Spinal cord (tissue), 10 donors: ENCODE data around the gene MCC. TPM values are rescaled to one million over a fixed set of nuclear protein-coding genes. Genes with fewer than 3 reads are reported as not detected.
A peak's percentile ranks its signal among the peaks of the same experiment; 100 is the strongest.

Experiments used
- DNase-seq, 6 donors: peaks; one replicate each; pipeline versions ENCODE4 v3.0.0 to v3.0.0-alpha.2; 2013 to 2015; ENCODE audit warnings: low spot score in 6 of 6, low read depth in 4 of 6
- H3K27ac ChIP-seq: one replicate; pipeline ENCODE4 v1.5.1; 2013; ENCODE audit warnings: low read depth, low read length, control low read depth
- H3K27me3 ChIP-seq: one replicate; pipeline ENCODE4 v1.6.1; 2013; ENCODE audit warnings: low read length; ENCODE audit not compliant: control insufficient read depth, insufficient read depth
- H3K36me3 ChIP-seq: one replicate; pipeline ENCODE4 v1.6.1; 2013; ENCODE audit warnings: low read length; ENCODE audit not compliant: control insufficient read depth, insufficient read depth
- H3K4me1 ChIP-seq: one replicate; pipeline ENCODE4 v1.6.1; 2013; ENCODE audit warnings: low read length; ENCODE audit not compliant: control insufficient read depth, insufficient read depth
- H3K4me3 ChIP-seq: one replicate; pipeline ENCODE4 v1.5.1; 2013; ENCODE audit warnings: low read depth, low read length, control low read depth
- H3K9me3 ChIP-seq: one replicate; pipeline ENCODE4 v1.6.1; 2013; ENCODE audit warnings: low read length; ENCODE audit not compliant: control insufficient read depth, insufficient read depth
- WGBS: methylation state at CpG from one replicate; pipeline ENCODE4 v1.1.5; 2013; ENCODE audit warnings: missing lambda C conversion rate; ENCODE audit not compliant: insufficient coverage; 5-methylcytosine and 5-hydroxymethylcytosine counted together
- polyA plus RNA-seq, 2 donors: library from polyadenylated mRNA; unstranded; fragments of 120-200 nt; gene quantifications; one replicate each; pipeline ENCODE4 v1.2.1, GENCODE V29; 2013; ENCODE audit not compliant: insufficient read length in 2 of 2
- total RNA-seq, 2 donors: library from RNA; depleted of rRNA in 1 of 2; stranded (reverse); fragments of 120-200 nt in 1 of 2; fragments of >200 nt in 1 of 2; gene quantifications; one replicate each; pipeline versions ENCODE4 v1.2.3 to v1.2.4, GENCODE V29; 2013 to 2014
- donor health status: healthy.

Gene MCC
- total and polyA plus RNA-seq, 4 donors = 19.2 to 31.7 (median 26.6) TPM

DNA sequence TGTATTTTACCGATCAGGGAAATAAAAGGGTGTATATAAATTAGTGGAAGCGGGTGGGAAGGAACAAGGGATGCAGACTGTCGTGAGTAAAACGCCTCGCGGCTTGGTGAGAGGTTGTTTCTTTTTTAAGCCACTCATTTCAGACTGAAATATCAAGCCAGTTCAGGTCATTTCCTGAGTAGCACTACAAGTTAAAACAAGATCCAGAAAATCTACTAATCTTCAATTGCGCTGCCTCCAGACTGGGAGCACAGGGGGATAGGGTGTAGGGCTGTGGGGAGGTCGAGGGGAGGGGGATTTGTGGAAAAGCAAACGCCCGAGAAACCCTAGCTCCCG, 194.3 kb downstream of the MCC start:
- Histone ChIP-seq H3K36me3 (no peaks in the 10 kb centered on the region), H3K4me1 (peaks cover 3% of the 10 kb centered on the region), H3K9me3 (no peaks in the 10 kb centered on the region), H3K27me3 (no peaks in the 10 kb centered on the region), H3K27ac (peak overlapping the region; percentile 93), H3K4me3 (peak overlapping the region; percentile 84)
- peak in 1 of 6 donors; percentile 49 for DNase-seq
- WGBS = 0% methylated on average over 5 of the region's 11 CpGs

DNA sequence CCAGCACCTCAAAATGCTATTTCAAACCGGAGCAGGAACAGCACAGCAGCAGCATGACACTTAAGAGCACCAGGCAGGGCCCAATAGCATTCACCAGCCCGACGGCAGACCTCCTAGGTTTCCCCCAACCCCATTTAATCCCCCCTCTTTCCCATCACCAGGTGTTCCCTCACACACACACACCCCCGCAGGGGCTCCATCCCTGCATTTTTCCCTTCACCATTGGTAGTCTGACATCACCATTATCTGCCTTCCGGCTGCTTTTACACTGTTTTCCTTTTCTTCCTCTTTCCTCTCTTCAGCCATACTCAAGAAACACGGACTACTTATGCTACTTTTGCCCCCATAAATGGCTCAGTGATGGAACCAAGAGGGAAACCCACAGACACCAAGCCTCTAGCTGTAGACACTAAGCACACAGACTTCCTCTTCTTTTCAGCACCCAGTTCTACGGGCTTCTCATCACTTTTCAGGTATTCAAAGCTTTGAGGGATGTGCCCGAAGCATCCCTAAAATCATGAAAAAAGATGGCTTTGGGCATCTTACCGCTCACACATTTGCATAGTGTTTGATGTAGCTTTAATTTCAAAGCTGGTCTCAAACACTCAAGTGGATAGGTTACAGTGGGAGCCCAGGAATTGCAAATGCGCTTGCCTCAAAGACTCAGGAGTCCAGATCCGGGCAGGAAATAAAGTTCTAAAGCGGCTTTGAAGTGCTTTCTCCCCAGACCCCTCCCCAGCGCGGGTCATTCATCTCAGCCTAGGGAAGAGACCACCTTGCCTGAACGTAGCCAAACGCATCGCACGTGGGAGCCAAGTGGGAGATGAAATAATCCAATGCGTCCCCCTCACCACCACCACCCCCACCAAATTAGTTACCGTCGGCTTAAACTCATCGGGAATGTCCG, 194.9 kb downstream of the MCC start:
- H3K36me3 ChIP-seq = no peaks in the 10 kb centered on the region
- no peaks in the 10 kb centered on the region for H3K27me3 ChIP-seq
- peak in 3 of 6 donors; percentile 20 to 52 (median 44) for DNase-seq
- H3K9me3 ChIP-seq = no peaks in the 10 kb centered on the region
- H3K27ac ChIP-seq = peak overlapping the region; percentile 93
- H3K4me3 ChIP-seq = peak overlapping the region; percentile 84
- 5% methylated on average over 17 of the region's 23 CpGs for WGBS
- H3K4me1 ChIP-seq = peaks cover 3% of the 10 kb centered on the region

DNA sequence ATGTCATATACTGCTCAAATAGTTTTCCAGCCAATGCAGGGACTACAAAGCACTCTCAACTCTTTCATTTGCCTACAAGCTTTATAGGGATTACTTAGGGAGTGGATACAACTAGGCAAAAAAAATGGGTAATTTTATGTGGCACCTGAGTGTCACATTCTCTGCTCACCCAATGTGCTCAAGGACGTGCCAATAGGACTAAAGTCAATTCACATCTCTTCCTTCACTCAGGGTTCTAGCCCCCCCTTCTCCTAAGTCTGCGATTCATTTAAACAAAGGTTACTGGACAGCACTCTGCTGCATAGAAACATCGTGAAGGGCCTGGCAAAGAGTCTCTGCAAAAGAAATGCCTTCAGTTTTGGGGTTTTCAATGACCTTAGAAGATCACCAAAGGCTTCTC, 195.8 kb downstream of the MCC start:
- peak in 1 of 6 donors; percentile 42 for DNase-seq
- 43% methylated on average over 2 of the region's 3 CpGs for WGBS

DNA sequence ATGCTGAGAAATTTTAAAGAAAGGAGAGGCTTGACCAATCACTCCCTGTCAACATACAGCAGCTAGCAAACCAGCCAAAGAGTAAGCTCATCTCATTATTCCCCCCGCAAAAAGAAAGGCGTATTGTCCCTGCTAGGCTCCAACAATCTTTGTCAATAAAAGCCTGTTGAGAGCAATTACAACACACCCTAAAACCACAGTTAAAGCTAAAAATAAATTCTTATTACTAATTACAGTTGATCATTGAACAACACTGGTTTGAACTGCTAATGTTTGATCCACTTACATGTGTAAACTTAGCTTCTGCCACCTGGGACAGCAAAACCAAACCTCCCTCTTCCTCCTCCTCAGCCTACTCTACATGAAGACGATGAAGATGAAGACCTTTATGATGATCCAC, 204.7 kb downstream of the MCC start:
- Histone ChIP-seq H3K9me3 (no peaks in the 10 kb centered on the region), H3K27ac (no peak overlapping the region), H3K36me3 (no peaks in the 10 kb centered on the region), H3K27me3 (no peaks in the 10 kb centered on the region), H3K4me1 (peaks cover 4% of the 10 kb centered on the region), H3K4me3 (no peak overlapping the region)
- no peak for DNase-seq
- no CpG with 5 or more reads among the region's 3 CpGs for WGBS

More for the DNA sequence above, 195.8 kb downstream of the MCC start:
- Histone ChIP-seq H3K27me3 (no peaks in the 10 kb centered on the region), H3K4me3 (peak overlapping the region; percentile 84), H3K27ac (peak overlapping the region; percentile 93), H3K4me1 (peaks cover 3% of the 10 kb centered on the region), H3K9me3 (no peaks in the 10 kb centered on the region), H3K36me3 (no peaks in the 10 kb centered on the region)

DNA sequence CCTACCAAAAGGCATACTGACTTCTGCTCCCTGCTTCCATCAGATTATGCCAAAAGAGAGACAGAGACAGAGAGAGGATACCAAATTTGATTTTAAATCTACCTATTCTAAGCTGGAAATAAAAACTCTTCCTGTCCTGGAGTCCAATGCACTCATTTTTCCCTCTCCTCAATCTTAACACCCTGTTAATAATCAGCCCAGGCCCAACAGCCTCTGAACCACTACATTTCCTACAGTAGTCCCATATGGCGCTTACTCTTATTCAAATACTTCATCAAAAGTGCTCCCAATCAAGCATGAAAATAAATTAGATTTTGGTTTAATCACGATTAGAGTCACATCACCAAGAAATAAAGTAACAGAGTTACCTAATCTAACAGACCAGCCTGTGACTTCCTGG, 205.8 kb downstream of the MCC start:
- no CpG with 5 or more reads among the region's 2 CpGs for WGBS
- no peaks in the 10 kb centered on the region for H3K9me3 ChIP-seq
- H3K27me3 ChIP-seq = no peaks in the 10 kb centered on the region
- DNase-seq = no peak
- H3K27ac ChIP-seq = peak overlapping the region; percentile 44
- H3K36me3 ChIP-seq = no peaks in the 10 kb centered on the region
- H3K4me1 ChIP-seq = peaks cover 4% of the 10 kb centered on the region
- no peak overlapping the region for H3K4me3 ChIP-seq

DNA sequence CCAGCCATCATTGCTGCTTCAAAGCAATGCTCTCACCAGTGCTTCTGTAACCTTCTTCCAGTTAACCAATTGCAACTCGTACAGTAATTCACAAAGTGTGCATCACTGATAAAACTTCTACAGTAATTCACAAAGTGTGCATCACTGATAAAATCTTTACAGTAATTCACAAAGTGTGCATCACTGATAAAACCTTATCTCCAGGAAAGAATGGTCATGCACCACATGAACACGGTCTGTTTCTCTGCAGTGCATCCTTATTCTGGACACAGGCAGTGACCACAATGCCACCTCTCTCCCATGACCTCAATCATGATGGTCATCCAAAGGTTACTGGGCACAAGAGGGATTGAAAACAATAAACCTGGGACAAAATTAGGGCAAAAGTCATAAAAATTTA, 207.1 kb downstream of the MCC start:
- no peak overlapping the region for H3K4me3 ChIP-seq
- H3K4me1 ChIP-seq = peaks cover 4% of the 10 kb centered on the region
- H3K27me3 ChIP-seq = no peaks in the 10 kb centered on the region
- no peaks in the 10 kb centered on the region for H3K9me3 ChIP-seq
- no peak overlapping the region for H3K27ac ChIP-seq
- 60% methylated on average over 1 of the region's 2 CpGs for WGBS
- no peaks in the 10 kb centered on the region for H3K36me3 ChIP-seq
- no peak for DNase-seq

DNA sequence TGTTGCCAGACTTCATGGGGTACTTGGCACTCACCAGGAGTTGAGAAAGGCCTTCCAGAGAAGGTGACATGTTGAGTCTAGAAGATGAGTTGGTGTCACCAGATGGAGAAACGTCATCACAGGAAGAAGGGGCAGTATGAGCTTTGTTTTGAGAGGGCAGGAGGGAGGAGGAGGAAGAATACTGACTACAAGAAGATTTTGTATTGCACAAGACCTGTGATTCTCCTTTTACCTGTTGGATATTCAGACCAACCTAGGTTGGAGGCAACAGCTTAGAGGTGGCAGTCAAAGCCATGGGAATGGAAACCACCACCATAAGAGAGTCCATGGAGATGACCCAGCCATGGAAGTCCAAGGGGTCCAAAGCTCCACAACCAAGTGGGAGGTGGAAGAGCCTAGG, 207.7 kb downstream of the MCC start:
- DNase-seq = no peak
- H3K9me3 ChIP-seq = no peaks in the 10 kb centered on the region
- 67% methylated on average over 1 of the region's 1 CpG for WGBS

DNA sequence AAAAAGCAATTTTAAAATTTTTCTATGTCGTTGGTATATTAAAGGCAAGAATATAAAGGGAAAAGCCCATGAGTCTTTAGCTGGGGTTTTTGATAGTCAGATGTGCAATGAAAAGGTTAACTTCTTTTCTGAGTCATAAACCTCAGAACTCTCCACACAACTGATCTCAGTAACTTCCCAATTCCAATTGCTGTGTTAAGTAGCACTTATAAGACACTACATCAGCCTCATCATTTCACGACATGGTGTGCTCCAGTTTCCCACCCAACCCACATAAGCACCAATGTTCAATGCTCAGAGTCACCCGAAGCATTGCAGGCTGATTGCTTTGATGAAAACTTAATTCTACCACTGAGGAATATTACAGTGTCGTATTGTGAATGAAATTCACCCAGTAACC, 209.3 kb downstream of the MCC start:
- Histone ChIP-seq H3K36me3 (no peaks in the 10 kb centered on the region), H3K27me3 (no peaks in the 10 kb centered on the region), H3K4me3 (no peak overlapping the region), H3K4me1 (peaks cover 16% of the 10 kb centered on the region), H3K27ac (no peak overlapping the region), H3K9me3 (no peaks in the 10 kb centered on the region)
- DNase-seq = no peak
- WGBS = no CpG with 5 or more reads among the region's 4 CpGs

More for the DNA sequence above, 207.7 kb downstream of the MCC start:
- Histone ChIP-seq H3K27ac (no peak overlapping the region), H3K4me1 (peaks cover 8% of the 10 kb centered on the region), H3K27me3 (no peaks in the 10 kb centered on the region), H3K36me3 (no peaks in the 10 kb centered on the region), H3K4me3 (no peak overlapping the region)

DNA sequence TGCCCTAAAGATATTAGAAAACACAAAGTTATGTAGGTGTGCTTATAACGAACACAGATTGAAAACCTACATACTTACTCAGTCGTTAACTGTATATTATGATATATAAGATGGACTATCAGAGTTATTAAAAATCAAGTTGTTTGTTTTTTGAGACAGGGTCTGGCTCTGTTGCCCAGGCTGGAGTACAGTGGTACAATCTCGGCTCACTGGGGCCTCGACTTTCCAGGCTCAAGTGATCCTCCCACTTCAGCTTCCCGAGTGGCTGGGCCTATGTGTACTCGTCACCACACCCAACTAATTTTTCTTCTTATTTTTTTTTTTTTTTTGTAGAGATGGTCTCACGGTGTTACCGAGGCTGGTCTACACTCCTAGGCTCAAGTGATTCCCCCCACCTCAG, 211.8 kb downstream of the MCC start:
- no peaks in the 10 kb centered on the region for H3K9me3 ChIP-seq
- peaks cover 12% of the 10 kb centered on the region for H3K4me1 ChIP-seq
- WGBS = no CpG with 5 or more reads among the region's 8 CpGs
- no peaks in the 10 kb centered on the region for H3K36me3 ChIP-seq
- H3K4me3 ChIP-seq = no peak overlapping the region
- H3K27me3 ChIP-seq = no peaks in the 10 kb centered on the region
- no peak overlapping the region for H3K27ac ChIP-seq
- no peak for DNase-seq

DNA sequence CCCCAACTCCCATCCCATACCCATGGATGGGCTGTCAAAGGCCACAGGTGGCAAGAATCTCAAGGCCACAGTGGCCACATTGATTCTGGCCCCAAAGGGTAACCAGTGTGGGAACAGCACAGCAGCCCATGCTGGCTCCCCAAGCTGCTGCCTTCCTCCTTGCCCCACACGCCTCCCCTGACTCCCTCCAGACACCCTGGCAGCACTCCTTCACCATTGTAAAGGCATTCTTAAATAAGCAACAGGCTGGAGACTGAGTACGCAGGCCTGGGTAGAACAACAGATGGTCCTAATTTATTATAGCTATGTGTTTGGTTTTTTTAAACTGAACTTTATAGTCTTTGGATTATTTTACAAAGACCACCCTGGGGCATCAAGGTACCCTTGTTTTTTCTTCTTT, 212.3 kb downstream of the MCC start:
- 60% methylated on average over 1 of the region's 2 CpGs for WGBS
- Histone ChIP-seq H3K4me3 (no peak overlapping the region), H3K9me3 (no peaks in the 10 kb centered on the region), H3K36me3 (no peaks in the 10 kb centered on the region), H3K4me1 (peaks cover 12% of the 10 kb centered on the region), H3K27ac (no peak overlapping the region), H3K27me3 (no peaks in the 10 kb centered on the region)
- DNase-seq = peak in 1 of 6 donors; percentile 48
